ENCODE data around the gene DCST2. TPM values are rescaled to one million over a fixed set of nuclear protein-coding genes. Genes with fewer than 3 reads are reported as not detected.

DCST2 gene
- polyA plus RNA-seq, 1 donor from 2014 or later: 1.8 TPM

DNA sequence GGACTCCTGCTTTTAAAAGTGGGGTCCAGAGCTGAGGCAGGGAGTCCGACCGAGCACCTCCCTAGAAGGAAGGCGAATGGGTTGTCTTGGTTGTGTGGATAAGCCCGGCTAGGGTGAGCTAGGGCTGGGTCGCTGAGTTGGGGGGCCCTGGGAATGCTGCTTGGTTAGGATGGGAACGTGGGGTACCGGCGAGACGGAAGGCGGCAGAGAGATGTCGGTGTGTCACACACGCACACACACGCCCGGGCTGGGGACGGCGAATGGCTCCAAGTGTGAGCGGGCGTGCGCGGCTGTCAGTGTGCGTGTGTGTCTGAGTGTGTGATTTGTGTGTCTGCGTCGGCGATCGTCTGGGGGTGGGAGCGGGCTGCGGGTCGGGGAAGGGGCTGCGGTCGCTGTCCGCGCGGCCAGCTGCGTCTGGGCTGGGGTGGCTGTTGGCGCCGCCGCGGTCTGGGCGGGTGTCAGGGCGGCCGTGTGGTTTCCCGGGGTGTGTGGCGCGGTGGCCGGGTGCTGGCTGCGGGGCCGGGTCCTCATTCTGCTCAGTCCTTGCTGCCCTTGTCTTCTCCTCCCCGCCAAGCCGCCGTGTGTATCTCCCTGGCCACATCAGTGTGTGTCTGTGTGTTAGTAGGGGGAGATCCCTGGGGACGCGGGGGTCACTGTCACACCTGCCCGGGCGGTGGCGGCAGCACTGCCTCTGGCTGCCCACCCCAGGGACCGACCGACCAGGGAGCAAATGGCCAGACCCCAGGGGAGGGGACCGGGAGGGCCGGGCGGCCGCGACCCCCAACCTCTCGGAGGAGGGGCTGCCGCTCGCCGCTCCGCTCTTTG is 46.1 kb upstream of the DCST2 start:
- Histone ChIP-seq H3F3A (ENCODE audit: insufficient read depth, low read length, poor library complexity, severe bottlenecking) (peaks cover 7% of the 10 kb centered on the region), H3K79me2 (replicated peaks; ENCODE audit: insufficient read depth, low read length) (peaks cover 27% of the 10 kb centered on the region), H3K9ac (ENCODE audit: low read length) (peak overlapping the region; percentile 99), H3K27ac (ENCODE audit: low read length) (peak overlapping the region; percentile 96), H3K9me2 (ENCODE audit: insufficient read depth, low read length) (no peaks in the 10 kb centered on the region), H3K4me2 (ENCODE audit: low read length) (peak overlapping the region; percentile 80), H3K9me3 (ENCODE audit: low read length) (no peaks in the 10 kb centered on the region), H3K4me3 (ENCODE audit: low read length) (peak overlapping the region; percentile 99), H3K27me3 (ENCODE audit: insufficient read depth, low read depth, low read length) (no peaks in the 10 kb centered on the region), H3K36me3 (ENCODE audit: insufficient read depth, low read length) (no peaks in the 10 kb centered on the region), H4K20me1 (ENCODE audit: insufficient read depth) (peaks cover 29% of the 10 kb centered on the region), H2AFZ (ENCODE audit: low read depth, low read length) (no peak overlapping the region)
- TF ChIP-seq POLR2AphosphoS5 (IDR thresholded peaks at IDR 0.05): peak; percentile 63
- TF ChIP-seq EZH2 (IDR thresholded peaks at IDR 0.05; ENCODE audit: borderline replicate concordance, insufficient read depth, low read length, poor library complexity, severe bottlenecking): no peak
- peak; percentile 45 for TF ChIP-seq MXI1 (conservative IDR thresholded peaks at IDR 0.05; ENCODE audit: poor library complexity, severe bottlenecking)
- peak; percentile 81 for TF ChIP-seq TAF1 (IDR thresholded peaks at IDR 0.05; ENCODE audit: low read depth)
- TF ChIP-seq, protein P1, sequence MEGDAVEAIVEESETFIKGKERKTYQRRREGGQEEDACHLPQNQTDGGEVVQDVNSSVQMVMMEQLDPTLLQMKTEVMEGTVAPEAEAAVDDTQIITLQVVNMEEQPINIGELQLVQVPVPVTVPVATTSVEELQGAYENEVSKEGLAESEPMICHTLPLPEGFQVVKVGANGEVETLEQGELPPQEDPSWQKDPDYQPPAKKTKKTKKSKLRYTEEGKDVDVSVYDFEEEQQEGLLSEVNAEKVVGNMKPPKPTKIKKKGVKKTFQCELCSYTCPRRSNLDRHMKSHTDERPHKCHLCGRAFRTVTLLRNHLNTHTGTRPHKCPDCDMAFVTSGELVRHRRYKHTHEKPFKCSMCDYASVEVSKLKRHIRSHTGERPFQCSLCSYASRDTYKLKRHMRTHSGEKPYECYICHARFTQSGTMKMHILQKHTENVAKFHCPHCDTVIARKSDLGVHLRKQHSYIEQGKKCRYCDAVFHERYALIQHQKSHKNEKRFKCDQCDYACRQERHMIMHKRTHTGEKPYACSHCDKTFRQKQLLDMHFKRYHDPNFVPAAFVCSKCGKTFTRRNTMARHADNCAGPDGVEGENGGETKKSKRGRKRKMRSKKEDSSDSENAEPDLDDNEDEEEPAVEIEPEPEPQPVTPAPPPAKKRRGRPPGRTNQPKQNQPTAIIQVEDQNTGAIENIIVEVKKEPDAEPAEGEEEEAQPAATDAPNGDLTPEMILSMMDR (IDR thresholded peaks at IDR 0.05; ENCODE audit: poor library complexity, severe bottlenecking): peak; percentile 17
- TF ChIP-seq EP300 (conservative IDR thresholded peaks at IDR 0.05; ENCODE audit: poor library complexity, severe bottlenecking): no peak
- no peak for TF ChIP-seq RAD21 (conservative IDR thresholded peaks at IDR 0.05)
- TF ChIP-seq SMC3 (conservative IDR thresholded peaks at IDR 0.05; ENCODE audit: poor library complexity): no peak
- TF ChIP-seq, protein P2, sequence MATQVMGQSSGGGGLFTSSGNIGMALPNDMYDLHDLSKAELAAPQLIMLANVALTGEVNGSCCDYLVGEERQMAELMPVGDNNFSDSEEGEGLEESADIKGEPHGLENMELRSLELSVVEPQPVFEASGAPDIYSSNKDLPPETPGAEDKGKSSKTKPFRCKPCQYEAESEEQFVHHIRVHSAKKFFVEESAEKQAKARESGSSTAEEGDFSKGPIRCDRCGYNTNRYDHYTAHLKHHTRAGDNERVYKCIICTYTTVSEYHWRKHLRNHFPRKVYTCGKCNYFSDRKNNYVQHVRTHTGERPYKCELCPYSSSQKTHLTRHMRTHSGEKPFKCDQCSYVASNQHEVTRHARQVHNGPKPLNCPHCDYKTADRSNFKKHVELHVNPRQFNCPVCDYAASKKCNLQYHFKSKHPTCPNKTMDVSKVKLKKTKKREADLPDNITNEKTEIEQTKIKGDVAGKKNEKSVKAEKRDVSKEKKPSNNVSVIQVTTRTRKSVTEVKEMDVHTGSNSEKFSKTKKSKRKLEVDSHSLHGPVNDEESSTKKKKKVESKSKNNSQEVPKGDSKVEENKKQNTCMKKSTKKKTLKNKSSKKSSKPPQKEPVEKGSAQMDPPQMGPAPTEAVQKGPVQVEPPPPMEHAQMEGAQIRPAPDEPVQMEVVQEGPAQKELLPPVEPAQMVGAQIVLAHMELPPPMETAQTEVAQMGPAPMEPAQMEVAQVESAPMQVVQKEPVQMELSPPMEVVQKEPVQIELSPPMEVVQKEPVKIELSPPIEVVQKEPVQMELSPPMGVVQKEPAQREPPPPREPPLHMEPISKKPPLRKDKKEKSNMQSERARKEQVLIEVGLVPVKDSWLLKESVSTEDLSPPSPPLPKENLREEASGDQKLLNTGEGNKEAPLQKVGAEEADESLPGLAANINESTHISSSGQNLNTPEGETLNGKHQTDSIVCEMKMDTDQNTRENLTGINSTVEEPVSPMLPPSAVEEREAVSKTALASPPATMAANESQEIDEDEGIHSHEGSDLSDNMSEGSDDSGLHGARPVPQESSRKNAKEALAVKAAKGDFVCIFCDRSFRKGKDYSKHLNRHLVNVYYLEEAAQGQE (IDR thresholded peaks at IDR 0.05; ENCODE audit: borderline replicate concordance): peak; percentile 14

DNA sequence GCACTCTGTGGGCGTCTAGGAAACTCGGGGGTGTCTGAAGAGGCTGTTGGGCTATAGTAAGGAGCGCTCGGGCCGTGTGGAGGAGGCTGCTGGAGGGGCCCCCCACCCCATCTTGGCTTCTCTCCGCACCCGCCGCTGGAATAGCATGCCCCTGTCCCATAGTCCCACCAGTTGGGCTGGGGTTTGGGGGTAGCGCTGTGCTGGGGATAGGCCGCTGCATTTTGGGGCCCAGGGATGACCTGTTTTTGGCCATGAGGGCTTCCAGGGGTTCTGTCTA is 45.6 kb upstream of the DCST2 start:
- Histone ChIP-seq H3K9me3 (ENCODE audit: low read length) (no peaks in the 10 kb centered on the region), H3K79me2 (replicated peaks; ENCODE audit: insufficient read depth, low read length) (peaks cover 24% of the 10 kb centered on the region), H3K9me2 (ENCODE audit: insufficient read depth, low read length) (no peaks in the 10 kb centered on the region), H3K27ac (ENCODE audit: low read length) (peak overlapping the region; percentile 96), H3F3A (ENCODE audit: insufficient read depth, low read length, poor library complexity, severe bottlenecking) (peaks cover 7% of the 10 kb centered on the region), H3K4me2 (ENCODE audit: low read length) (peak overlapping the region; percentile 80), H3K27me3 (ENCODE audit: insufficient read depth, low read depth, low read length) (no peaks in the 10 kb centered on the region), H2AFZ (ENCODE audit: low read depth, low read length) (no peak overlapping the region), H3K36me3 (ENCODE audit: insufficient read depth, low read length) (no peaks in the 10 kb centered on the region), H3K4me3 (ENCODE audit: low read length) (peak overlapping the region; percentile 99), H3K9ac (ENCODE audit: low read length) (peak overlapping the region; percentile 99), H4K20me1 (ENCODE audit: insufficient read depth) (peaks cover 27% of the 10 kb centered on the region)
- TF ChIP-seq POLR2AphosphoS5 (IDR thresholded peaks at IDR 0.05): no peak
- TF ChIP-seq SMC3 (conservative IDR thresholded peaks at IDR 0.05; ENCODE audit: poor library complexity): no peak
- no peak for TF ChIP-seq TAF1 (IDR thresholded peaks at IDR 0.05; ENCODE audit: low read depth)
- TF ChIP-seq, protein P2 (IDR thresholded peaks at IDR 0.05; ENCODE audit: borderline replicate concordance): no peak
- TF ChIP-seq, protein P1 (IDR thresholded peaks at IDR 0.05; ENCODE audit: poor library complexity, severe bottlenecking): no peak
- no peak for TF ChIP-seq RAD21 (conservative IDR thresholded peaks at IDR 0.05)
- no peak for TF ChIP-seq EP300 (conservative IDR thresholded peaks at IDR 0.05; ENCODE audit: poor library complexity, severe bottlenecking)
- no peak for TF ChIP-seq EZH2 (IDR thresholded peaks at IDR 0.05; ENCODE audit: borderline replicate concordance, insufficient read depth, low read length, poor library complexity, severe bottlenecking)
- TF ChIP-seq MXI1 (conservative IDR thresholded peaks at IDR 0.05; ENCODE audit: poor library complexity, severe bottlenecking): no peak

Measured in neural cell (in vitro differentiated cells).